ENCODE data around the gene GALK1.

GRCh38 chr17:75779987-75780889 is 15.2 kb upstream of the GALK1 start:
- no peak for TF ChIP-seq CTCF (IDR thresholded peaks at IDR 0.05)
- no peak for TF ChIP-seq POLR2A (IDR thresholded peaks at IDR 0.05)
